Mesendoderm (in vitro differentiated cells): ENCODE measurements around the gene CGRRF1.
A peak's percentile ranks its signal among the peaks of the same experiment; 100 is the strongest.

Source experiments
- DNase-seq: peaks from one replicate; pipeline ENCODE4 v3.0.0; 2013
- H2AK5ac ChIP-seq: 2 replicates; pipeline ENCODE4 v1.6.1; 2013; ENCODE audit warnings: low read length, inconsistent platforms
- H2BK120ac ChIP-seq: 2 replicates; pipeline ENCODE4 v1.6.1; 2013; ENCODE audit warnings: low read depth, mild to moderate bottlenecking, low read length, moderate library complexity, mixed read lengths
- H2BK15ac ChIP-seq: replicated peaks from 2 replicates; pipeline ENCODE4 v1.6.1; 2013; ENCODE audit warnings: low read depth, mild to moderate bottlenecking, moderate library complexity
- H2BK5ac ChIP-seq: 2 replicates; pipeline ENCODE4 v1.6.1; 2013; ENCODE audit warnings: low read length, inconsistent platforms
- H3K18ac ChIP-seq: 2 replicates; pipeline ENCODE4 v1.6.1; 2013; ENCODE audit warnings: mild to moderate bottlenecking, low read length, mixed read lengths
- H3K23ac ChIP-seq: one replicate; pipeline ENCODE4 v1.6.1; 2013; ENCODE audit warnings: low read length
- H3K27ac ChIP-seq: 2 replicates; pipeline ENCODE4 v1.5.1; 2013; ENCODE audit warnings: low read depth, mild to moderate bottlenecking, inconsistent platforms, low read length, moderate library complexity
- H3K27me3 ChIP-seq: 2 replicates; pipeline ENCODE4 v1.6.1; 2013; ENCODE audit warnings: low read length, control low read depth, mild to moderate bottlenecking, inconsistent platforms; ENCODE audit not compliant: insufficient read depth, poor library complexity
- H3K36me3 ChIP-seq: 2 replicates; pipeline ENCODE4 v1.6.1; 2013; ENCODE audit warnings: low read length, inconsistent platforms; ENCODE audit not compliant: control insufficient read depth, insufficient read depth
- H3K4ac ChIP-seq: one replicate; pipeline ENCODE4 v1.6.1; 2013; ENCODE audit warnings: low read depth, mild to moderate bottlenecking, low read length, moderate library complexity
- H3K4me1 ChIP-seq: 2 replicates; pipeline ENCODE4 v1.6.1; 2013; ENCODE audit warnings: low read depth, low read length, inconsistent platforms; ENCODE audit not compliant: control insufficient read depth
- H3K4me2 ChIP-seq: 2 replicates; pipeline ENCODE4 v1.6.1; 2013; ENCODE audit warnings: low read length
- H3K4me3 ChIP-seq: 2 replicates; pipeline ENCODE4 v1.5.1; 2013; ENCODE audit warnings: mild to moderate bottlenecking, low read length
- H3K56ac ChIP-seq: one replicate; pipeline ENCODE4 v1.6.1; 2013; ENCODE audit warnings: low read length
- H3K79me1 ChIP-seq: 2 replicates; pipeline ENCODE4 v1.6.1; 2013; ENCODE audit warnings: low read length, inconsistent platforms
- H3K79me2 ChIP-seq: 2 replicates; pipeline ENCODE4 v1.6.1; 2013; ENCODE audit warnings: mild to moderate bottlenecking, low read length; ENCODE audit not compliant: control insufficient read depth, insufficient read depth
- H3K9ac ChIP-seq: 2 replicates; pipeline ENCODE4 v1.6.1; 2013; ENCODE audit warnings: low read length, inconsistent platforms
- H4K5ac ChIP-seq: one replicate; pipeline ENCODE4 v1.6.1; 2013; ENCODE audit warnings: low read length
- H4K8ac ChIP-seq: one replicate; pipeline ENCODE4 v1.6.1; 2013; ENCODE audit warnings: low read depth, mild to moderate bottlenecking, control low read depth, low read length, moderate library complexity
- WGBS: extraction: QIAGEN DNeasy Blood & Tissue Kit; methylation state at CpG from one replicate; pipeline ENCODE4 v1.1.7; 2013; ENCODE audit warnings: low lambda C conversion rate, missing lambda C conversion rate; ENCODE audit not compliant: insufficient coverage; ENCODE audit errors: extremely low coverage; 5-methylcytosine and 5-hydroxymethylcytosine counted together

The CGRRF1 gene

DNA sequence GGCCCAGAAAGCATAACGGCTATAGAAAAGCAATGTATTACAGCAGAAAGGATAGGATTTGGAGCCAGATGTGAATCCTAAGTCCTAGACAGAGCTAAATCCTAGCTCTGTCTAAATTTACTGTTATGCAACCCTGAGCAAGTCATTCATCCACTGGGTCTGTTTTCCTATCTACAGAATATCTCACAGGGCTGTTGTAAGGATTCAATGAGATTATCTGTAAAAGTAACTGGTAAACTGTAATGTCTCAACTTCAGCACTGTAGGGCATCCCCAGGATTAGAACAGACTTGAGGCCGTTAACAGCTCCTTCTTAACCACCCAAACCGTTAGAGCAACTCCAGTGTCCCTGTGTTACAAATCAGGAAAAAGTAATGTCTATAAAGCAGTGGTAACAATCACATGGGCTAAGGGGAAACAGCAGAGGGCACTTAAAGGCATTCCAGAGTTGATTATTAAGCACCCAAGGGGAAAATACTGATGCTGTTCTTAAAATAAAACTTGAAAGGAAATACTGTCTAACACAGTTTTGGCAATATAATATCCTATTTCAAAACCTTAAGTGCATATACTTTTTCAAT lies 31.0 kb upstream of the CGRRF1 start:
- Histone ChIP-seq H3K79me1 (no peaks in the 10 kb centered on the region), H2BK5ac (no peak overlapping the region), H2BK120ac (no peak overlapping the region), H3K4me2 (no peak overlapping the region), H3K9ac (no peak overlapping the region), H2AK5ac (no peak overlapping the region), H3K4me3 (no peak overlapping the region), H2BK15ac (no peak overlapping the region), H3K23ac (no peak overlapping the region), H3K27me3 (no peaks in the 10 kb centered on the region), H3K27ac (no peak overlapping the region), H3K18ac (no peak overlapping the region), H3K79me2 (peaks cover 4% of the 10 kb centered on the region), H4K8ac (no peak overlapping the region), H3K36me3 (no peaks in the 10 kb centered on the region), H4K5ac (no peak overlapping the region), H3K56ac (no peak overlapping the region), H3K4me1 (no peaks in the 10 kb centered on the region), H3K4ac (no peak overlapping the region)
- peak; percentile 50 for DNase-seq
- WGBS = no CpG with 5 or more reads among the region's 3 CpGs

DNA sequence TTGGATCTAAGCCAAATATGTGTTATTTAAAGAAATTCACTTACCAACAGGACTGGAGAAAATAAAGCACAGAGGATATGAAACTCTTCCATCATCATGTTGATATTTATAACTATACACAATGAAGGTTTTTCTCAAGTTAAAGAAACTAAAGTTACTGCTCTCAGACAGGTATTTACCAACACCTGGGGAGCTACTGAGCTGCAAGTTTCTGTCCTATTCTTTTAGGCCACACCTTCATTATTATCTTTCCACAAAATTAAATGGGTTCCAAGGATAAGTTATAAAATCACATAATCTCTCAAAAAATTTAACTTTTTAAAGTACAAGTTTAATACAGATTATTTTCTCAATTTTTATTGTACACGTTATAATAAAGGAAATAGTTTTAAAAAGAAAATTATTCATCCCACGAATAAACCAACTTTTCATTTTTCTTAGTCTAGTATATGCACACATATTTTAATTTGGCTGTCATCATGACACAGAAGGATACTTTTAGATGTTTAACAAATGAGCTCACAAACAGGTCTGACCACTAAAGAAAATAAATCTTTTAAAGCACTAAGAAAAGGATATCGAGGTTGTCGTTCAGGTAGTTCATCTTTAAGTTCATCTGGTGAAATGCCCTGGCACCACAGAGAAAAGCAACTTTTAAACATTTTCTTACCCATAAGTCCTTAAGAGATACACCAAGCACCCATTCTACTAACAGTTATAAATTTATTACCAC lies 28.7 kb upstream of the CGRRF1 start:
- H3K23ac ChIP-seq = no peak overlapping the region
- no peak overlapping the region for H2BK5ac ChIP-seq
- no peak overlapping the region for H2BK15ac ChIP-seq
- no peak overlapping the region for H3K18ac ChIP-seq
- 100% methylated on average over 2 of the region's 4 CpGs for WGBS
- no peak overlapping the region for H3K4me2 ChIP-seq
- H3K36me3 ChIP-seq = no peaks in the 10 kb centered on the region
- H2AK5ac ChIP-seq = no peak overlapping the region
- no peak overlapping the region for H3K4me3 ChIP-seq
- H3K4ac ChIP-seq = no peak overlapping the region
- no peak for DNase-seq
- no peak overlapping the region for H4K5ac ChIP-seq
- H3K27me3 ChIP-seq = no peaks in the 10 kb centered on the region
- no peak overlapping the region for H3K56ac ChIP-seq
- H3K4me1 ChIP-seq = no peaks in the 10 kb centered on the region
- H3K79me1 ChIP-seq = no peaks in the 10 kb centered on the region
- no peak overlapping the region for H3K27ac ChIP-seq
- H2BK120ac ChIP-seq = no peak overlapping the region
- no peak overlapping the region for H4K8ac ChIP-seq
- H3K9ac ChIP-seq = no peak overlapping the region
- H3K79me2 ChIP-seq = peaks cover 17% of the 10 kb centered on the region

DNA sequence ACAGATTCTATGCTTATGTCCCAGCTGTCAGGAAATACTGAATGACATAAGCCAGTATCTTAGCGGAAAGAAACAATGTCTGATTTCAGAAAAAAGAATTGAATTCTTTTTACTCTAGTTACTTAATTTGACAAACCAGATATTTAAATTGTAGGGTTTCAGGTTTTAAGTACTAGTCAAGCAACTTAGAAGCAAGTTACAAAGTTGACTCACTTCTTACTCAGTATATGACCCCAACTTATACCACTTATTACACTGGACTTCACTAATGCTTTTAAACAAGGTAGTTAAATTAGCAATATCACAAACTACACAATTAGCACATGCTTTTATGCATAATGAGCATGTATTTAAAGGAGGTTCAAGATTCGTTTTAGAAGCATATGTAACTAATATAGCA lies 28.0 kb upstream of the CGRRF1 start:
- H3K56ac ChIP-seq = no peak overlapping the region
- H3K27ac ChIP-seq = no peak overlapping the region
- no peak overlapping the region for H2AK5ac ChIP-seq
- H3K79me2 ChIP-seq = peaks cover 22% of the 10 kb centered on the region
- H2BK120ac ChIP-seq = no peak overlapping the region
- H3K18ac ChIP-seq = no peak overlapping the region
- H2BK15ac ChIP-seq = no peak overlapping the region
- no peaks in the 10 kb centered on the region for H3K27me3 ChIP-seq
- no peak overlapping the region for H3K23ac ChIP-seq
- DNase-seq = no peak
- no peak overlapping the region for H4K5ac ChIP-seq
- WGBS = no CpG with 5 or more reads among the region's 2 CpGs
- no peak overlapping the region for H3K4me2 ChIP-seq
- no peaks in the 10 kb centered on the region for H3K36me3 ChIP-seq
- H4K8ac ChIP-seq = no peak overlapping the region
- no peak overlapping the region for H3K4me3 ChIP-seq
- no peak overlapping the region for H2BK5ac ChIP-seq
- H3K4ac ChIP-seq = no peak overlapping the region
- H3K4me1 ChIP-seq = no peaks in the 10 kb centered on the region
- H3K79me1 ChIP-seq = no peaks in the 10 kb centered on the region
- no peak overlapping the region for H3K9ac ChIP-seq

DNA sequence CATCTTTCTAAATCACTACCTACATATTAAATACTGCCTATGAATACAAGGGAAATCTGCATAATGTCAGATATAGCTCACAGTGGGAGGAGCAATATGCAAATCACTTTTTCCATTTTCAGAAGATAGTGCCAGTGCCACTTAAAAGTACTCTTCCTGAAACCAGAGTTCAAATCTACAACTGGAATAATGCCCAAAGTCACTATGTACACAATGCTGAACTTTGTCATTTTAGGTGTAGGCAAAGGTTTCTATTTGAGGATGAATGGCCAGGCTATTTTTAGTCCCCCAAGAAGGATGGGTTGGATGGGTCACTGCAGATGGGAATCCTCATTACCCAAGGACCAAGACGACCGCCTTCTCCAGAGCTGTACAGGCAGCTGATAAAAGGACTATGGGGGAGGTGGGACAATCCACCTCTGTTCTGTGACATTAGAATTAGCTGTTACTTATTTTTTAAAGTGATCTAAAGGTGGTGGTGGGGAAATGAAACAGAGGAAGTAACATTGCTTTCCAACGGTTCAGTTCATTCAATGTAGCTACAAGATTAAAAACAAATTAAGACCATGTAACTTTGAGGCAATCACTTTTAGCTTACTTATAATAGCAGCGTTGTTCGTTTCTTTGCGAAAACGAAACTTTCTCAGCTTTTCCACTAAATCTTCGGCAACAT lies 26.5 kb upstream of the CGRRF1 start:
- Histone ChIP-seq H3K79me1 (no peaks in the 10 kb centered on the region), H2BK15ac (no peak overlapping the region), H3K4ac (no peak overlapping the region), H3K18ac (no peak overlapping the region), H4K8ac (no peak overlapping the region), H3K79me2 (peaks cover 34% of the 10 kb centered on the region), H3K36me3 (no peaks in the 10 kb centered on the region), H3K27me3 (no peaks in the 10 kb centered on the region), H2AK5ac (no peak overlapping the region), H3K9ac (no peak overlapping the region), H3K4me2 (no peak overlapping the region), H3K27ac (no peak overlapping the region), H3K23ac (no peak overlapping the region), H3K4me3 (no peak overlapping the region), H3K4me1 (no peaks in the 10 kb centered on the region), H4K5ac (no peak overlapping the region), H3K56ac (no peak overlapping the region), H2BK5ac (no peak overlapping the region), H2BK120ac (no peak overlapping the region)
- WGBS = no CpG with 5 or more reads among the region's 8 CpGs
- no peak for DNase-seq

DNA sequence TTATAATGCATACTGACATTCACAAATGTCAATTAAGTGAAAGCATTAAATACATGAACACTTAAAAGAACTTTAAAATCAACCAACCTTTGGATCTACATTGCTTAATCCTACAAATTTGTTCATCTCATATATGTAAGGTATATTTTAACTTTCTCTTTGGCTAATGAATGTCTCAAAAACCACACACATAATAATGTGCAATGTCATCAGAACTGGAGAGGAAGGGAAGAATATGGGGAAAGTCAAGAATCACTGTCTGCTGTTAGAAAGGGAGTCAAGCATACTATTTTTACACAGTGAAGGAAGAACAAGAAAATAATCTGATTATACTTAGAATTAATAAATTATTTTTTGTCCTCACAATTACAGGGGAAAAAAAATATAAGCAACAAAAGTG lies 25.9 kb upstream of the CGRRF1 start:
- Histone ChIP-seq H4K8ac (no peak overlapping the region), H3K4me1 (no peaks in the 10 kb centered on the region), H3K56ac (no peak overlapping the region), H4K5ac (no peak overlapping the region), H3K23ac (no peak overlapping the region), H3K79me2 (peaks cover 36% of the 10 kb centered on the region), H3K27ac (no peak overlapping the region), H2AK5ac (no peak overlapping the region), H3K9ac (no peak overlapping the region), H2BK15ac (no peak overlapping the region), H3K27me3 (no peaks in the 10 kb centered on the region), H3K4me2 (no peak overlapping the region), H3K18ac (no peak overlapping the region), H3K79me1 (no peaks in the 10 kb centered on the region), H3K36me3 (no peaks in the 10 kb centered on the region), H2BK120ac (no peak overlapping the region), H2BK5ac (no peak overlapping the region), H3K4me3 (no peak overlapping the region), H3K4ac (no peak overlapping the region)
- no peak for DNase-seq
